ENCODE results near the gene CCHCR1. TPM values are rescaled to one million over a fixed set of nuclear protein-coding genes. Genes with fewer than 3 reads are reported as not detected.

The CCHCR1 gene
- polyA plus RNA-seq, 1 donor (not counting 4 experiments of a cell fraction or from before 2014, with no cell fraction given): 7.5 TPM

GRCh38 chr6:31142361-31142761, 15.2 kb downstream of the CCHCR1 start:
- H3K4me2 ChIP-seq (ENCODE audit: control insufficient read depth, extremely low read depth, insufficient read depth, low read depth, low read length): no peak overlapping the region
- no peak overlapping the region for H2AFZ ChIP-seq (ENCODE audit: control insufficient read depth, low read length)
- DNase-seq (ENCODE audit: low read depth, low spot score) (no peak), FAIRE-seq (no peak)
- no peak overlapping the region for H3K9ac ChIP-seq (ENCODE audit: control insufficient read depth, extremely low read depth, insufficient read depth, low read length)
- H3K9me3 ChIP-seq (ENCODE audit: control insufficient read depth, low read depth, low read length): no peaks in the 10 kb centered on the region
- dilution Hi-C loops (cut with MboI; ENCODE audit: extremely low pct_ligation_motif_present, low sequenced_read_pairs): no loop called here
- H3K9me1 ChIP-seq (ENCODE audit: control insufficient read depth, extremely low read depth, insufficient read depth, low read length): no peaks in the 10 kb centered on the region
- no peaks in the 10 kb centered on the region for H3K27me3 ChIP-seq (ENCODE audit: control insufficient read depth, extremely low read depth, insufficient read depth, low read length)
- TF ChIP-seq CTCF (optimal IDR thresholded peaks at IDR 0.05 in 1 of 3, IDR thresholded peaks at IDR 0.05 in 1 of 3, conservative IDR thresholded peaks at IDR 0.05 in 1 of 3; ENCODE audit: extremely low read depth in 1 of 3, insufficient read depth in 2 of 3, low read length in 3 of 3): no peak
- no peaks in the 10 kb centered on the region for H4K20me1 ChIP-seq (ENCODE audit: control insufficient read depth, extremely low read depth, insufficient read depth, low read length)
- H3K36me3 ChIP-seq (ENCODE audit: control insufficient read depth in 2 of 2, extremely low read depth in 1 of 2, insufficient read depth in 2 of 2, low read length in 2 of 2): peaks cover 2 to 3% of the 10 kb centered on the region in 2 experiments
- H3K27ac ChIP-seq (ENCODE audit: control insufficient read depth, insufficient read depth, low read length): no peak overlapping the region
- H3K4me3 ChIP-seq (ENCODE audit: control insufficient read depth in 2 of 3, extremely low read depth in 1 of 3, insufficient read depth in 2 of 3, low read depth in 1 of 3, low read length in 3 of 3): no peak overlapping the region
- no peaks in the 10 kb centered on the region for H3K79me2 ChIP-seq (ENCODE audit: control insufficient read depth, insufficient read depth, low read length)
- H3K4me1 ChIP-seq (ENCODE audit: control insufficient read depth, extremely low read depth, insufficient read depth, low read length): peaks cover 10% of the 10 kb centered on the region

- Histone ChIP-seq H3K4me3 (ENCODE audit: control insufficient read depth in 2 of 3, extremely low read depth in 1 of 3, insufficient read depth in 2 of 3, low read depth in 1 of 3, low read length in 3 of 3) (no peak overlapping the region), H2AFZ (ENCODE audit: control insufficient read depth, low read length) (no peak overlapping the region), H3K9me1 (ENCODE audit: control insufficient read depth, extremely low read depth, insufficient read depth, low read length) (no peaks in the 10 kb centered on the region), H3K36me3 (ENCODE audit: control insufficient read depth in 2 of 2, extremely low read depth in 1 of 2, insufficient read depth in 2 of 2, low read length in 2 of 2) (peaks cover 2 to 3% of the 10 kb centered on the region in 2 experiments), H4K20me1 (ENCODE audit: control insufficient read depth, extremely low read depth, insufficient read depth, low read length) (no peaks in the 10 kb centered on the region), H3K27me3 (ENCODE audit: control insufficient read depth, extremely low read depth, insufficient read depth, low read length) (no peaks in the 10 kb centered on the region), H3K9me3 (ENCODE audit: control insufficient read depth, low read depth, low read length) (no peaks in the 10 kb centered on the region), H3K4me1 (ENCODE audit: control insufficient read depth, extremely low read depth, insufficient read depth, low read length) (peaks cover 10% of the 10 kb centered on the region), H3K79me2 (ENCODE audit: control insufficient read depth, insufficient read depth, low read length) (no peaks in the 10 kb centered on the region), H3K4me2 (ENCODE audit: control insufficient read depth, extremely low read depth, insufficient read depth, low read depth, low read length) (no peak overlapping the region), H3K9ac (ENCODE audit: control insufficient read depth, extremely low read depth, insufficient read depth, low read length) (no peak overlapping the region), H3K27ac (ENCODE audit: control insufficient read depth, insufficient read depth, low read length) (no peak overlapping the region)
- FAIRE-seq: no peak
- TF ChIP-seq CTCF (optimal IDR thresholded peaks at IDR 0.05 in 1 of 3, IDR thresholded peaks at IDR 0.05 in 1 of 3, conservative IDR thresholded peaks at IDR 0.05 in 1 of 3; ENCODE audit: extremely low read depth in 1 of 3, insufficient read depth in 2 of 3, low read length in 3 of 3) (no peak), EZH2 (IDR thresholded peaks at IDR 0.05; ENCODE audit: low read length) (no peak)
- no peak for DNase-seq (ENCODE audit: low read depth, low spot score)
- dilution Hi-C loops (cut with MboI; ENCODE audit: extremely low pct_ligation_motif_present, low sequenced_read_pairs): no loop called here
These were observed 17.0 kb downstream of the CCHCR1 start for GRCh38 chr6:31140643-31141042.

Data from keratinocyte (primary cell).